H1 (cell line): ENCODE data around the gene CDCA5. TPM values are rescaled to one million over a fixed set of nuclear protein-coding genes. Genes with fewer than 3 reads are reported as not detected.

Source experiments
- CBX8 ChIP-seq: fragments of 300-800, 300-1000 bp; sonication (generic); IDR thresholded peaks from 2 replicates; pipeline ENCODE4 v1.7.1; 2016; ENCODE audit warnings: low read depth, low read length, borderline replicate concordance
- CEBPB ChIP-seq: IDR thresholded peaks from 2 replicates; pipeline ENCODE4 v1.6.1; 2012; ENCODE audit warnings: low read depth, low read length
- CHD2 ChIP-seq: IDR thresholded peaks from 2 replicates; pipeline ENCODE4 v1.6.1; 2012; ENCODE audit warnings: low read length, improper control_type of control experiment
- EP300 ChIP-seq, 2 experiments: IDR thresholded peaks; 1 replicate in 1 of 2; 2 replicates in 1 of 2; pipeline ENCODE4 v1.6.1; 2011 to 2012; ENCODE audit warnings: low read depth in 2 of 2, low read length in 2 of 2, mild to moderate bottlenecking in 2 of 2, borderline replicate concordance in 1 of 2, inconsistent platforms in 1 of 2, moderate library complexity in 1 of 2
- EZH2 ChIP-seq: fragments of 200-600 bp; sonication (generic); IDR thresholded peaks from 2 replicates; pipeline ENCODE4 v1.7.1; 2012; ENCODE audit warnings: low read depth, mild to moderate bottlenecking, moderate library complexity, low read length, inconsistent platforms; ENCODE audit not compliant: severe bottlenecking
- FOSL1 ChIP-seq: IDR thresholded peaks from 2 replicates; pipeline ENCODE4 v1.6.1; 2011; ENCODE audit warnings: mild to moderate bottlenecking, low read depth, low read length, moderate library complexity; ENCODE audit not compliant: insufficient read depth
- GTF2F1 ChIP-seq: IDR thresholded peaks from 2 replicates; pipeline ENCODE4 v1.6.1; 2012; ENCODE audit warnings: low read depth, low read length, improper control_type of control experiment, borderline replicate concordance
- JUND ChIP-seq: IDR thresholded peaks from 2 replicates; pipeline ENCODE4 v1.6.1; 2011; ENCODE audit warnings: mild to moderate bottlenecking, improper control_type of control experiment, low read length
- KDM1A ChIP-seq: fragments of 200-600, 300-600 bp; sonication (generic); IDR thresholded peaks from 2 replicates; pipeline ENCODE4 v1.7.1; 2016; ENCODE audit warnings: mild to moderate bottlenecking, low read length, borderline replicate concordance
- POLR2A ChIP-seq, 2 experiments: IDR thresholded peaks; 1 replicate in 1 of 2; 2 replicates in 1 of 2; pipeline ENCODE4 v1.6.1; 2011; ENCODE audit warnings: low read depth in 2 of 2, low read length in 2 of 2, mild to moderate bottlenecking in 2 of 2; ENCODE audit errors: control extremely low read depth in 1 of 2
- POLR2AphosphoS5 ChIP-seq: IDR thresholded peaks from 2 replicates; pipeline ENCODE4 v1.6.1; 2011; ENCODE audit warnings: low read depth, low read length
- RBBP5 ChIP-seq: IDR thresholded peaks from 2 replicates; pipeline ENCODE4 v1.7.1; 2012; ENCODE audit warnings: low read depth, mild to moderate bottlenecking, inconsistent platforms, low read length, moderate library complexity, borderline replicate concordance
- RFX5 ChIP-seq: IDR thresholded peaks from 2 replicates; pipeline ENCODE4 v1.6.1; 2011; ENCODE audit warnings: low read depth, low read length, improper control_type of control experiment, borderline replicate concordance
- RNF2 ChIP-seq: fragments of 200-900, 300-1000 bp; sonication (generic); IDR thresholded peaks from 2 replicates; pipeline ENCODE4 v1.7.1; 2016; ENCODE audit warnings: borderline replicate concordance, low read depth, mild to moderate bottlenecking, antibody characterized with exemption, low read length; ENCODE audit not compliant: poor library complexity, severe bottlenecking; ENCODE audit errors: missing control alignments
- SAP30 ChIP-seq: fragments of 300-600 bp; sonication (generic); IDR thresholded peaks from 2 replicates; pipeline ENCODE4 v1.7.1; 2012; ENCODE audit warnings: low read length, moderate library complexity, mild to moderate bottlenecking, inconsistent platforms; ENCODE audit not compliant: insufficient read depth, insufficient replicate concordance
- SIRT6 ChIP-seq: IDR thresholded peaks from one replicate; pipeline ENCODE4 v1.7.1; 2012; ENCODE audit warnings: low read length, inconsistent platforms
- SP4 ChIP-seq: IDR thresholded peaks from 2 replicates; pipeline ENCODE4 v1.6.1; 2012; ENCODE audit warnings: low read length, inconsistent platforms
- SRF ChIP-seq: IDR thresholded peaks from 2 replicates; pipeline ENCODE4 v1.6.1; 2011; ENCODE audit warnings: mild to moderate bottlenecking, low read depth, low read length, moderate library complexity
- TAF1 ChIP-seq: IDR thresholded peaks from 2 replicates; pipeline ENCODE4 v1.6.1; 2011; ENCODE audit warnings: mild to moderate bottlenecking, low read depth, low read length
- TCF12 ChIP-seq: IDR thresholded peaks from 2 replicates; pipeline ENCODE4 v1.6.1; 2011; ENCODE audit warnings: low read depth, mild to moderate bottlenecking, low read length
- USF2 ChIP-seq: IDR thresholded peaks from 2 replicates; pipeline ENCODE4 v1.6.1; 2011; ENCODE audit warnings: low read length, improper control_type of control experiment
- YY1 ChIP-seq: IDR thresholded peaks from 2 replicates; pipeline ENCODE4 v1.6.1; 2011; ENCODE audit warnings: low read depth, mild to moderate bottlenecking, low read length
- ZNF274 ChIP-seq: IDR thresholded peaks from 2 replicates; pipeline ENCODE4 v1.7.0; 2012; ENCODE audit warnings: low read length, borderline replicate concordance; ENCODE audit errors: extremely low read depth
- polyA plus RNA-seq, 7 experiments: library from polyadenylated mRNA; depleted of rRNA in 3 of 7; stranded (reverse) in 5 of 7; unstranded in 2 of 7; fragments of >200 nt in 5 of 7; fragments of 200-250 nt in 2 of 7; gene quantifications; 1 replicate in 5 of 7; 2 replicates in 1 of 7; 4 replicates in 1 of 7; pipeline versions ENCODE4 v1.2.1 to v1.2.3, GENCODE V29; 2011 to 2013; ENCODE audit warnings: missing spikeins in 2 of 7, mixed read lengths in 2 of 7
- total RNA-seq: library from RNA; stranded (reverse); fragmentation: NEBNext Ultra II Directional; extraction: Animal tissue kit (Norgen Biotek cat#: 25700); gene quantifications from 2 replicates; pipeline ENCODE4 v1.2.1, GENCODE V29; 2021

CDCA5 gene
- total and polyA plus RNA-seq, 2 of the 8 experiments (the other 6 are each of a cell fraction or from before 2014, with no cell fraction given) = 39.2 to 87.0 TPM

- TF ChIP-seq TAF1 = peak; percentile 70; the same call in 1 of the 2 replicates
- peak in 1 of 2 experiments; percentile 89; a peak in 2 of 3 replicates for TF ChIP-seq POLR2A (IDR thresholded peaks at IDR 0.05; ENCODE audit: control extremely low read depth in 1 of 2, low read depth in 2 of 2, low read length in 2 of 2)
- peak in 1 of 2 experiments; percentile 75; a peak in 1 of 3 replicates for TF ChIP-seq EP300 (IDR thresholded peaks at IDR 0.05; ENCODE audit: borderline replicate concordance in 1 of 2, low read depth in 2 of 2, low read length in 2 of 2)
- TF ChIP-seq YY1 = no peak; the same call in 1 of the 2 replicates
- no peak for TF ChIP-seq KDM1A
- 0 out of 2 replicates have a peak, but pooled peaks have one; percentile 46 for TF ChIP-seq SRF
- peak; percentile 88 for TF ChIP-seq JUND
- peak; percentile 76; the same call in 1 of the 2 replicates for TF ChIP-seq CHD2
- TF ChIP-seq SAP30 = peak; percentile 30
- no peak for TF ChIP-seq SP4
- TF ChIP-seq RNF2 = no peak
- TF ChIP-seq USF2 = no peak
- TF ChIP-seq POLR2AphosphoS5 = peak; percentile 92
- 0 out of 2 replicates have a peak, but pooled peaks have one; percentile 16 for TF ChIP-seq TCF12
- no peak for TF ChIP-seq ZNF274
- no peak for TF ChIP-seq EZH2
- TF ChIP-seq CBX8 = no peak
- TF ChIP-seq SIRT6 = no peak
- TF ChIP-seq RBBP5 = 0 out of 2 replicates have a peak, but pooled peaks have one; percentile 40
- TF ChIP-seq FOSL1 = no peak
- no peak for TF ChIP-seq RFX5
- peak; percentile 97 for TF ChIP-seq CEBPB
- TF ChIP-seq GTF2F1 = no peak
These were observed 33.6 kb upstream of the CDCA5 start, which contains the start of gene ZNHIT2 (continued) for GRCh38 chr11:65117206-65118096.
